ENCODE results near the gene PRAMEF11.
"Not testable (repeated sequence)": the region's sequence is repeated elsewhere in the genome, so short reads cannot be mapped to it uniquely, and the experiment has no call there.

The PRAMEF11 gene

GRCh38 chr1:12831310-12831709 is at the start of gene PRAMEF11:
Gene PRAMEF11 (minus strand): TSS chr1:12831410. CDS start chr1:12828789, 2,621 bp downstream.
- DNase-seq, result not testable (repeated sequence)

GRCh38 chr1:12878453-12878852 is 47.2 kb upstream of the PRAMEF11 start:
- not testable (repeated sequence) for DNase-seq

DNA sequence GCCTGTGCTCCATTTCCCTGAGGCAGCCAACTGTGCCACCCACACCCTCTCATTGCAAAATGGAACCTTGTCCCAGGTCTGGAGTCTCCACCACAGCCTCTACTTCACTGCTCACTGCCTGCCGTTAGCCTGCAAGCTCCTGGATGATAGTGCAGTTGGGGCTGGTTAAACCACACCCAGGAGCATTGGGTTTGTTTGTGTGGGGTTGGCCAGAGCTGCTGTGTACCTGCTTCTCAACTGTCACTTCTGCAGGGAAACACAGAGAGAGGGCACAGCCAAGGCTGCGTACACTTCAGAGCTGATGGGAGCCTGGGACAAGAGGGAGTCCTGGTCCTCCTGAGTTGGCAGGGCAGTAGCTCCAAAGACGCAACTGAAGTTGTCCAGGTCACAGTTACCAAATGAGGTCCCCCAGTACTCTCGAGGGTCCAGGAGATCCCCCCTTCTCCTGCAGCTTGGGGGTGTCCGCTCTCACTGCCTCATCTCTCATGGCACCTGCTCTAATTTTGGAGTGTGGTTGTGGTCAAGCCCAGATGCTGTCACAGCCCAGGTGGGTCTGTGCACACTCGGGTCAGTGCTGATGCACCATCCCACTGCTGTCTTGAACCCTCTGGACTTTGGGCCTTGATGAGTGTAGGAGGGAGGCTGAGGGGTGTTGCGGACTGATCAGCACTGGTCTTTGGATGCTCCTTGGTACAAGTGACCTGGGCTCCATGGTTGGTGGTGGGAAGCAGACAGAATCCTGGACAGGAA is 32.1 kb upstream of the PRAMEF11 start:
- DNase-seq, result not testable (repeated sequence)

- DNase-seq, result not testable (repeated sequence)
These were observed 25.6 kb upstream of the PRAMEF11 start, which contains the start of gene PRAMEF2 for GRCh38 chr1:12856786-12857185. Gene PRAMEF2 (plus strand): TSS chr1:12857086. CDS start chr1:12859010, 1,924 bp downstream.

GRCh38 chr1:12851779-12852178 is 20.6 kb upstream of the PRAMEF11 start:
- no peak for DNase-seq

DNA sequence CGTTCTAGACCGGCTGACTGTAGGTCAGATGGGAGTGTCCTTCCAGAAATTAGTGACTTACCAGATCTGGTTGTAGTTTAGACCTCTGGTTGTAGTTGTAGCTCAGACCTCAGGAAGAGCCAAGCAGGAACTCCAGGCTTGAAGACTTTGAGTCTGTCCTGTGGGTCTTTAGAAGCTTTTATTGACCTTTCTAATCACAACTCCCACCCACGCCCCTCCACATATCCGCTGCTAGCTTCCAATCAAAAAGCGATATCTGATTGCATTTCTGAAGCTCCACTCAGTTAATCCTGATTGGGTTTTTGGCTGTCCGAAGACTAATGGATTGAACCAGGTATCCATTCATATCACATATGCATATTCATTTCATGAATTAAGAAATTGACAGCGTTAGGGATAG is 17.4 kb upstream of the PRAMEF11 start, which contains the start of gene HNRNPCL1:
HNRNPCL1 (minus strand) TSS at position 101 of the 400 bp plus-strand sequence. CDS start 431 bp downstream, outside the sequence.
- DNase-seq, result not testable (repeated sequence)

DNA sequence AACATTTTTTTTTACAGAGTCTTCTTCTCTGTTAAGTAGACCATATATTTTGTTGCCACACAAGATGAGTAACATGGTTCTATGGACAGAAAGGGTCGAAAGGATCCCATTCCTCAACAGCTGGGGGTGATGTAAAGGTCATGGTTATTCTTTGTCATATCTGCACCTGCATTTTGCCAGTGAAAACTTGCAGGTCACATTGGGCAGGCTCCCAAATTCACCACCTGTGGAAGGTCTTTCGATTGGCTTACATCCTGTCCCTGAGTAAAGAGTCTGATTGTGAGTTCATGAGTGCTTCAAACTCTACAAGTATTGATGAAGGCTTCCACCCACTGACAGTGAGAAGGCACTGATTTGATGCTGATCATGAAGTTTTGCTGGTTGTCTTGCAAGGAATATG is 2.0 kb upstream of the PRAMEF11 start:
- not testable (repeated sequence) for DNase-seq

- DNase-seq, result not testable (repeated sequence)
These were observed 12.1 kb downstream of the PRAMEF11 start for GRCh38 chr1:12819061-12819460.

DNA sequence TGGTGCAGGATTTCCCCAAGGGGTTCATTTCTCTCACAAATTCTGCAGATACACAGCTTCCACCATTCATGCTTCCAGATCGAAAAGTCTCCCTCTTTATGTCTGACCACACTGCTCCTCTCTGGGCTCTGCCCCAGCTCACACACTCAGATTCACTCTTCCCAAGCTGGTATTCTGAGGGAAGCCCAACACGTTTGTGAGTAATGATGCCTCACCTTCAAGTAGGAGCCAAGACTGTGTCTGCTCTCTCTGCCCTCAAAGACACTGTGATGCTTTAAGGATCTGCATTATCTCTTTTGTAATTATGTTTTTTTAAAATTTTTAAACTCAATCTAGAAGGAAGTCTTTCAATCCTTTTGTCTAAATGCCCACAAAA is 19.8 kb downstream of the PRAMEF11 start:
- DNase-seq, result no peak

- DNase-seq, result no peak
These were observed 20.4 kb downstream of the PRAMEF11 start for GRCh38 chr1:12810691-12811408.

GRCh38 chr1:12809933-12810332 is 21.3 kb downstream of the PRAMEF11 start:
- DNase-seq, result no peak

DNA sequence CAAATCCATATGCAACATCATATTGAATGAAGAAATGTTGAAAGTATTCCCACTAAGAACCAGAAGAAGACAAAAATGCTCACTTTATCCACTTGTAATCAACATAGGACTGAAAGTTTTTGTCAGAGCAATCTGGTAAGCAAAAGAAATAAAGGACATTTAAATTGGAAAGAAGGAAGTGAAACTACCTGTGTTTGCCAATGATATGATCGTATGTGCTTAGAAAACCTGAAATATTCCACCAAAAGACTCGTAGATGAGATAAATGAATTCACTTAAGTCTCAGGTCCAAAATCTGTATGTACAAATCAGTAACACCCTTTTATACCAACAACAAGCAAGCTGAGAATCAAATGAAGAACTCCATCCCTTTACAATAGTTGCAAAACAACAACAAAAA is 31.5 kb downstream of the PRAMEF11 start:
- DNase-seq, result no peak

GRCh38 chr1:12798911-12799310 is 32.3 kb downstream of the PRAMEF11 start:
- no peak for DNase-seq

DNA sequence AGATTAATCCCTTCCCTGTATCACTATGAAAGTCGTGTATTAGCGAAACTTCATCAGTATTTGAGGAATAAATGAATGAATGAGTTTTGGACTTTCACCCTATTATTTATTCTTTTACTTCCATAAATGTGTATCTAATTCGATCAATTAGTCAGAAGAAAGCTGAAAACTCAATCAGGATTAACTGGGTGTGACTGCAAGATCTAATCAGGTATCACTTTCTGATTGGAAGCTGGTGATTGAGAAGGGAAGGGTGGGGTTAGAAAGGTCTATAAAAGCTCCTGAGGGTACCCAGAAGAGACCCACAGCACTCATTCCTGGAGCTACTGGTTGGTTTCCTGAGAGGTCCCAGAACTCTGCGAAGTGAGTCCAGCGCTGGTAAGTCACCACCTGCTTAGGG is 40.1 kb downstream of the PRAMEF11 start, which contains the start of gene PRAMEF1:
PRAMEF1 (plus strand) TSS at position 301 of the 400 bp plus-strand sequence. CDS start 1,831 bp downstream, outside the sequence.
- not testable (repeated sequence) for DNase-seq

GRCh38 chr1:12784729-12785128 is 46.5 kb downstream of the PRAMEF11 start:
- not testable (repeated sequence) for DNase-seq

GRCh38 chr1:12783783-12784182 is 47.4 kb downstream of the PRAMEF11 start:
- DNase-seq, result peak; percentile 55

GRCh38 chr1:12781488-12781887 is 49.7 kb downstream of the PRAMEF11 start:
- peak; percentile 47 for DNase-seq

GRCh38 chr1:12778907-12779306 is 52.3 kb downstream of the PRAMEF11 start:
- no peak for DNase-seq

- DNase-seq, result no peak
These were observed 53.1 kb downstream of the PRAMEF11 start for GRCh38 chr1:12778061-12778460.

DNA sequence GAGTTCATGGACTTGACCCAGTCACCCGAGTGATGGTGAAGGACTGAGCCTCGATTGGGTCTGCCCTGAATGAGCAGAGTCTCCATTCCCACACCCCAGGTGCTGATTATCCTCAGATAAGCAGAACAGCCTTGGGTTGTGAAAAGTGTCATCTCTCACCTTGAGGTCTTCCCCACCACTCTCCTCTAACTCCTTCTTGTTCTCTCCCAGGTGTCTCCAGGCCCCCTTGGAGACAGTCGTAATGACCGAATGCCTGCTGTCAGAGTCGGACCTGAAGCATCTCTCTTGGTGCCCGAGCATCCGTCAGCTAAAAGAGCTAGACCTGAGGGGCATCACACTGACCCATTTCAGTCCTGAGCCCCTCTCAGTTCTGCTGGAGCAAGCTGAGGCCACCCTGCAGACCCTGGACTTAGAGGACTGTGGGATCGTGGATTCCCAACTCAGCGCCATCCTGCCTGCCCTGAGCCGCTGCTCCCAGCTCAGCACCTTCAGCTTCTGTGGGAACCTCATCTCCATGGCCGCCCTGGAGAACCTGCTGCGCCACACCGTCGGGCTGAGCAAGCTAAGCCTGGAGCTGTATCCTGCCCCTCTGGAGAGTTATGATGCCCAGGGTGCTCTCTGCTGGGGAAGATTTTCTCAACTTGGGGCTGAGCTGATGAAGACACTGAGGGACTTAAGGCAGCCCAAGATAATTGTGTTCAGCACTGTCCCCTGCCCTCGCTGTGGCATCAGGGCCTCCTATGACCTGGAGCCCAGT is 54.2 kb downstream of the PRAMEF11 start:
- DNase-seq, result no peak

GRCh38 chr1:12775443-12775842 is 55.8 kb downstream of the PRAMEF11 start:
- no peak for DNase-seq

DNA sequence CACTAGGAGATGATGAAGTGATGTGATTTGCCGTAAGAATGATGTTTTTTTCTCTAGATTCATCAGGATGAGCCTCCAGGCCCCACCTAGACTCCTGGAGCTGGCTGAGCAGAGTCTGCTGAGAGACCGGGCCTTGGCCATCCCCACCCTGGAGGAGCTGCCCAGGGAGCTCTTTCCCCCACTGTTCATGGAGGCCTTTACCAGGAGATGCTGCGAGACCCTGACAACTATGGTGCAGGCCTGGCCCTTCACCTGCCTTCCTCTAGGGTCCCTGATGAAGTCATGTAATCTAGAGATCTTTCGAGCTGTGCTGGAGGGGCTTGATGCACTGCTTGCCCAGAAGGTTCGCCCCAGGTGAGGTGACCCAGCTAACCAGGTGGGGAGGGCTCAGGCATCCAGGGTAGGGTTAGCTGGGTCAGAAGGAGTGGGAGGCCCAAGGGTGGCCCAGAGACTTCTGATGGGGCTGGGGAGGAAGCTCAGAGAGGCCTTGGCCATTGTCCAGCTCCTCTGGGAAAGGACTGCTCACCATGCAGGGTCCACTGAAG is 56.3 kb downstream of the PRAMEF11 start:
- no peak for DNase-seq

Measured in DMS53 (cell line).